Embryonic facial prominence (tissue), 1 donor: ENCODE data around the gene SERPINA5.
"Not testable (repeated sequence)": the region's sequence is repeated elsewhere in the genome, so short reads cannot be mapped to it uniquely, and the experiment has no call there.

Experiments used
- DNase-seq: peaks from one replicate; pipeline ENCODE4 v3.0.0-alpha.2; 2016; ENCODE audit errors: extremely low spot score

The SERPINA5 gene

GRCh38 chr14:94623856-94624499 is 42.8 kb downstream of the SERPINA5 start:
- no peak for DNase-seq

DNA sequence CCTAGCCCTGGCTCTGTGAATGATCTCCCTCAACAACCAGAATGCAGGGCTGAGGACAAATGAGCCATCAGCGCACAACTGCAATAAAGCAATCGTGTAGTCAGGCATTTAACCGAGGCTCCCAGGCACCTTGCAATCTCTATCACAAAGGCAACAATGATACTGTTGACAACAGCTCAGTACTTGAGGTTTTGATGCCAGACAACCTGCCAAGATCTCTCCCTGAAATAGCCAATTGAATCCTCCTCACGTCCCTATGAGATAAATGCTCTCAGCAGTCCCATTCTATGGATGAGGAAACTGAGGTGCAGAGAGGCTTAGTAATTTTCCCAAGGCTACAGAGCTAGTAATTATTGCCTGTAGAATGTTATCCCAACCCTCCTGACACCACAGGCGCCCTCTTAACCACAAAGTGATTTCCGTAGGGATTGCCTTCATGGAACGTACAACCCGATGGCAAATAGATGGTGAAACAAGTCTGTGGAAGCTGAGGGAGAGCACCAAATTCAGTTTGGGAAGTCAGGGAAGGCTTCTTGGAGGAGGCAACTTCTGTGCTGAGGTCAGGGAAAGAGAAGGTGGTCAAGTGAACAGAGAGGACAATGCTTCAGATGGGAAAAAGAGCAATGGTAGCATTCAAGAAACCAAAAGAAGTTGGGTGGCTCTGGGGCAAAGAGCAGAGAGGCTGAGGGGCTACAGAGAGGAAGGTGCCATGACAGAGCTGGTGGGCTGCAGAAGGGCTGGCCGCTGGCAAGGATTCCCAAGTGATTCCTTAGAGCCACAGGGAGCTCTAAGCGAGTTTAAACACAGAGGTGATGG is 43.5 kb downstream of the SERPINA5 start:
- no peak for DNase-seq

- DNase-seq: no peak
Measured at GRCh38 chr14:94625353-94625635, 44.1 kb downstream of the SERPINA5 start.

DNA sequence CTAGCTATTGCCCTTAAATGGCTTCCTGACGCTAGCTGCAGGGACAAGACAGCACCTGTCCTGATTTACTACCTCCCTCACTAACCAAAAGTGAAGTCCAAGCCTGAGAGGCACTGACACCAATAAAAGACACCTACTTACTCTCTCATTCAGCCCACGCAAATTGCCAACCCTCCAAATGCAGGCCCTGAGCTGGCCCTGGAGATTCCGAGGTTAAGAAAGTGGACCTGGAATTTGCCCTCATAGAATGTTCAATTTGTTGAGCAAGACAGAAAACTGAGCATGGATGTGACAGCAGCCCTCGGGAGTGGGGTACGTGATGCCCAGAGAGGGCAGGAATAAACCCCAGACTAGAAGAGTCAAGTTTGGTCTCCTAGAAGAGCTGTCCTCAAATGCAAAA is 47.4 kb downstream of the SERPINA5 start:
- no peak for DNase-seq

DNA sequence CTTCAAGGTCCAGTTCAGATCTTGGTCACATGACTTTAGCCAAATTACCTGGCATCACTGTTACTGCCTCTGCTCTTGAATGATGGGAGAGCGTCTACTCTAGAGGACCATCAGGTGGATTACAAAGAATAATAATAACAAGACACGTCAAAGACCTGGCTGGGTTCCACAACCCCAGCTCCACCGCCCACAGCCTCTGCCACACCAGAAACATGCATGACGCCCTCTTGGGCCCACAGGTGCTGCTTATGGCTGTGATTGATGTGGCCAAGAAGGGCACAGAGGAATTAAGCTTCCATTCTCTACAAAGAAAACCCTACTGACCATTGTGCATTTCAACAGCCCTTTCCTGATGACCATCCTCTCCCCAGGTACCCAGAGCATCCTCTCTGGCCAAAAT is 49.2 kb downstream of the SERPINA5 start:
- DNase-seq: no peak

DNA sequence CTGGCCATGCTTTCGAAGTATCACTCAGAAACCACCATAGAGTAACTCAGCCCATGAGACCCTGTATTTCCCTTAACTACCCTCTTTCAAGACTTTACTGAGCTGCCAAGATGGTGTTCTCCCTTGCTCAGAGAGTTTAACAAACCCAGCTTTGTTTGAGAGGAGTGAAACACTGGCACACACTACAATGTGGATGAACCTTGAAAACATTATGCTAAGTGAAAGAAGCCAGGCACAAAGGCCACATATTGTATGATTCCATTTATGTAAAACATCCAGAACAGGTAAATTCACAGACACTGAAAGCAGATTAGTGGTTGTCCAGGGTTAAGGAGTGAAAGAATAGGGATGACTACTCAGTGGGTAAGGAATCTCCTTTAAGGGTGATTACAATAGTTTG is 49.8 kb downstream of the SERPINA5 start:
- DNase-seq: no peak

GRCh38 chr14:94631536-94632304 is 50.5 kb downstream of the SERPINA5 start:
- DNase-seq: no peak

- DNase-seq: no peak
Measured at GRCh38 chr14:94632305-94632590, 51.0 kb downstream of the SERPINA5 start.

- no peak for DNase-seq
Measured at GRCh38 chr14:94633121-94633520, 51.9 kb downstream of the SERPINA5 start.

DNA sequence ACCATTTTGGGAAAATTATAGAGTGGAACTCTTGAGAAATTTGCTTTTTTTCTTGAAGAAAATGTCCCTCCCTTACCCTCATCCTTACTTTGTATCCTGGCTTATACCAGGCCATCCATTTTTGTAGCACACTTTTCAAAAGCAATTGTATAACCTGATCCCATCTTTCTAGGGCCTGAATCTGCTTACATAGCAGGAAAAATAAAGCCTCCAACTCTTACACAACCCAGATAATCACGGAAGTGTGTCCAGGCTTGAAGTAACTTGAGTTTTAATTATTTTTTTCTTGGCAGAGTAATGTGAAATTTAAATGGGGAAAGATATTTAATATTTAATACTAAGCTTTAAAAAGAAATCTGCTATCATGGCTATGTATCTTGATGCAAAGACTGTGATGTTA is 53.9 kb downstream of the SERPINA5 start:
- DNase-seq: no peak

GRCh38 chr14:94636744-94637412 is 55.7 kb downstream of the SERPINA5 start:
- no peak for DNase-seq

GRCh38 chr14:94637814-94638213 is 56.6 kb downstream of the SERPINA5 start:
- not testable (repeated sequence) for DNase-seq

DNA sequence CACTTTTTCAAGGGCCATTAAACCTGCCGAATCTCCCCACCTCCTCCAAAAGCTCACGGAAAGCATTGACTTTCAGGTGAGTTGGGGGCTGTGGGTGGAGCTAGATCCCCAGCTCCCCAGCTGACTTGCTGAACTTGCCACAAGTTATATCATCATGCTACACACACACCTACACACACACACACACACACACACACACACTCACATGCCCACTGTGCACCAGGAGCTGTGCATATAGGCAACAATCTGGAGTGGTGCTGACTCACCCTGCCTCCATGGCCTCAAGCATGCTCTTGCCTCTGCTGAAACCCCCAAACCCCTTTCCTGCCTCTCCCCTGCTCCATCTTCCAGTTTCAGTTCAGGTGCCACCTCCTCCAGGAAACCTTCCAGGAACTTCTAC is 57.1 kb downstream of the SERPINA5 start:
- no peak for DNase-seq

GRCh38 chr14:94638961-94639817 is 58.0 kb downstream of the SERPINA5 start:
- DNase-seq: no peak

- no peak for DNase-seq
Measured at GRCh38 chr14:94640721-94641631, 59.8 kb downstream of the SERPINA5 start.

DNA sequence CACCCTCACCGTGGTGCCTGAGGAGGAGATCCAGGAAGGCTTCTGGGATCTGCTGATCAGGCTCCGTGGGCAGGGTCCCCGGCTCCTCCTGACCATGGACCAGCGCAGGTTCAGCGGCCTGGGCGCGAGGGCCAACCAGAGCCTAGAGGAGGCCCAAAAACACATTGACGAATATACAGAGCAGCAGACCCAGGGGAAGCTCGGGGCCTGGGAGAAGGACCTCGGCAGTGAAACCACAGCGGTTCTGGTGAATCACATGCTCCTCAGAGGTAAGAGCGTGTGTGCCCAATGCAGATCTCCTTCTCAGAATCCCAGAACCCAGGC is 60.4 kb downstream of the SERPINA5 start:
- DNase-seq: no peak
